K562 treated with DMSO at 1 percent for 24 hours (cell line): ENCODE measurements around the gene HSPH1. TPM values are rescaled to one million over a fixed set of nuclear protein-coding genes. Genes with fewer than 3 reads are reported as not detected.

Source experiments
- total RNA-seq: library from RNA; unstranded; fragments of 300-600 nt; gene quantifications from 2 replicates; pipeline ENCODE4 v1.2.3, GENCODE V29; 2022; ENCODE audit warnings: low read depth; ENCODE audit not compliant: insufficient read depth

HSPH1 gene
- 18.8 and 21.5 TPM in 2 replicates for total RNA-seq

DNA sequence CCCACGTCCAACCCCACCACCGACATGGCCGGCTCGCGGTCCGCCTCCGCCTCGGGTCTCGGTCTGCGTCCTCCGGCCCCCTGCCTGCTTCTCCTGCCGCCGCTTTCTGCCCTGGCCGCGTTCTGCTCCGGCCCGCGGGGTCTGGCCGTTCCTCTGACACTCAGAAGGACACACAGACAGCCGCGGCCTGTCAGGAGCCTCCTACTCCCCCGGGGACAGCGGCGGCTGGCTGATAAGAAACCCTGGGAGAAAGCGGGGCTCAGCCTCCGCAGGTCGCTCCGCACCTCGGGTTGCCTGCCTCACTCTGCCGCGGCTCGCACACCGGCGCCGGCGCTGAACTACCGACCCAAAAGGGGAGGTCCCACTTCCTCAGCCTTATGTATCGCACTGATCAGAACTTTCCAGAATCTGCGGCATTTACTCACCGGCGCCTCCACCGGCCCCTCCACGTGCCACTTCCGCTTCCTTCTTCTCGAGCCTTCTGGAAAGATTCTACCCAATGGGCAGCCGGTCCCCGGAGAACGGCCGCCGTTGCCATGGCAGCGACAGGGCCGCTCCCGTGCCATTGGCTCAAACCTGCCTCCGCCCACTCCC lies at the start of gene HSPH1:
TSS of gene HSPH1 (minus strand) at position 348 of the 594 bp plus-strand sequence. CDS start at position 26, 322 bp downstream.

DNA sequence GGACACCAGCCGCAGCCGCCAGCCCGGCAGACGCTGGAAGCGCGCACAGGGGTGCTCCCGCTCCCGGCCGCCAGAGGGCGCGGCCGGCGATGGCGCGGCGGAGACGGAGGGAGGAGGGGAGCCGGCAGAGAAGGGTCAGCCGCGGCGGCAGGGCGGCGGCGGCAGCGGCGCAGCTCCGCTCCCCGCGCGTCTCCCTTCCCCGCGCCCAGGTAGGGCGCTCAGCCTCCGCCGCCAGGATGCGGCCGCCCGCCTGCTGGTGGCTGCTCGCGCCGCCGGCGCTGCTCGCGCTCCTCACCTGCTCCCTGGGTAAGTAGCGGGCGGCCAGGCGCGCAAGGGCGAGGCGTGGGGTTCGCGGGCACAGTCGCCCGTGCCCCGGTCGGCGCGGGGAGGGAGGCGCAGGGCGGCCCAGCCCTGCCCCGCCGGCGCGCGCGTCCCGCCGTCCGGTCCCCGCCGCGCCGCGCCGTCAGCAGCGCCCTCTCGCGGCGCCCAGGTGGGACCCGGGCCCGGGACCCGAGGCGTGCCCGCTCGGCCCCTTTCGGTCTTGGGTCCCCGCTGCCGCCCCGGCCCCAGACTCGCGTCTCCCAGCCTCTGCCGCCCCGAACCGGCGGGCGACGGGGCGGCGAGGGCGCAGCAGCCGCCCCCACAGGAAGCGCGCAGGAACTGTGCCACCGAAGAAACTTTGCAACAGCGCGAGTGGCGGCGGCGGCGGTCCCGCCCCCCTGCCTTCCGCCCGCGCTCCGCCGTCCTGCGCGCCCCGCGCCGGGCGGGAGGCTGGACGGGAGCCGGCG lies 38.3 kb upstream of the HSPH1 start, which contains the start of gene B3GLCT:
TSS of gene B3GLCT (plus strand) at position 127 of the 788 bp plus-strand sequence. CDS start at position 237, 110 bp downstream.

Other genes with a start within 250 kb of the HSPH1 start
- gene TEX26, start 229.2 kb downstream of the HSPH1 start, total RNA-seq = not detected in 2 replicates
- gene B3GLCT, start 38.1 kb upstream of the HSPH1 start, total RNA-seq = 1.8 and 2.6 TPM in 2 replicates